GM19455 (cell line): ENCODE data around the gene EMC8.
"Not testable (repeated sequence)": the region's sequence is repeated elsewhere in the genome, so short reads cannot be mapped to it uniquely, and the experiment has no call there.

ENCODE experiments used
- ATAC-seq: cut with Tn5 transposase; IDR thresholded peaks from one replicate; pipeline ENCODE4 v1.9.1; 2021; ENCODE audit not compliant: unreplicated experiment

Gene EMC8

DNA sequence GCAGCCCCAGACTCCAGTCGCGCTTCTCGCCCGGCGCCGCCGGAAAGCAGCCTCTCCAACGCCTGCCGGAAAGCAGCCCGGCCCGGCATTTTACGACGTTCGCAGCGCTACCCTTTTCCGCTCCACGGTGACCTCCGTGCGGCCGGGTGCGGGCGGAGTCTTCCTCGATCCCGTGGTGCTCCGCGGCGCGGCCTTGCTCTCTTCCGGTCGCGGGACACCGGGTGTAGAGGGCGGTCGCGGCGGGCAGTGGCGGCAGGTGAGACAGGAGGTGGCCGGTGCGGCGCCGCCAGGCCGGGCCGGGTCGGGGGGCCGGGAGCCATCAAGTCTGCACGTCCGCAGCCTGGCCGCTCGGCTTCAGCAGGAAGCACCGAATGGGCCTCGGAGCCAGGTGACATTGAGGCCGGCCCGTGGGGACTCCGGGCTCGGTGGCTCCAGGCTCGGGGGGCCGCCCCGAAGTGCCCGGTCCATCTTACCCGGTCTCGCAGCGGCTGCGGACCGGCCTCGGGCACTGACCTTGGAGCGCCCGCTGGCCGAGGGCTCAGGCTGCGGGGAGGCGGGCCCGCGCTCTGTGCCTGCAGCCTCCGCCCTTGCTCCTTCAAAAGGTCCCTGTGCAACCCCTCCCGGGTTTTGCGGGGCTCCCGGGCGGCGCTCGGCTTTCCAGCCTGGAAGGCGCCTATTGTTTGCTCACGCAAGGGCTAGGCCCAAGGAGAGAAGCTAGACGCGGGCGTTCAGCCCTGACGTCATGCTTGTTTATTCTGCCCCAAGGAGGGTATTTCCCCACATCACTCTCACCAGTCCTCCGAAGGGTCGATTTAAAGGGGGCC, at the start of gene EMC8, which contains the start of gene COX4I1:
Gene EMC8 (minus strand): TSS at position 48 of the 824 bp plus-strand sequence. CDS start 249 bp downstream, outside the sequence.
Gene COX4I1 (plus strand): TSS at position 199 of the 824 bp plus-strand sequence. CDS start 1,511 bp downstream, outside the sequence.
- ATAC-seq: peak; percentile 82

DNA sequence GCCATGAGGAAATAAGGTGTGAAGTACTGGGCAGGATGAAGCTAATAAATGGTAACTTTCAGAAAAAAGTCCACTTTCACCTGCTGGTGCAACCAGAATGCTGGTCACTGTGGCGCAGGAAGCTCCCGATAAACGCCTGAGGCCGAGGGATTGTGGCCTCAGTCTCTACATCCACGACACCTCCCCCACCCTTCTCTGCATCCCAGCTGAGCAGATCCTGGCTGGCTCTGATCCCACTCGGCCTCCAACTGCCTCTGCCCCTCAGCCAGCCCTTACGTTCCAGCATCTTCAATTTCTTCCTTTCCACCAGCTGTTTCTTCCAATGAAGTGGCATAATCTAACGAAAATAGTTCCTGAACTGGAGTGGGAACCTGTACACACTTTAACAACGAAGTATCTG, 49.6 kb upstream of the EMC8 start:
- ATAC-seq: no peak

DNA sequence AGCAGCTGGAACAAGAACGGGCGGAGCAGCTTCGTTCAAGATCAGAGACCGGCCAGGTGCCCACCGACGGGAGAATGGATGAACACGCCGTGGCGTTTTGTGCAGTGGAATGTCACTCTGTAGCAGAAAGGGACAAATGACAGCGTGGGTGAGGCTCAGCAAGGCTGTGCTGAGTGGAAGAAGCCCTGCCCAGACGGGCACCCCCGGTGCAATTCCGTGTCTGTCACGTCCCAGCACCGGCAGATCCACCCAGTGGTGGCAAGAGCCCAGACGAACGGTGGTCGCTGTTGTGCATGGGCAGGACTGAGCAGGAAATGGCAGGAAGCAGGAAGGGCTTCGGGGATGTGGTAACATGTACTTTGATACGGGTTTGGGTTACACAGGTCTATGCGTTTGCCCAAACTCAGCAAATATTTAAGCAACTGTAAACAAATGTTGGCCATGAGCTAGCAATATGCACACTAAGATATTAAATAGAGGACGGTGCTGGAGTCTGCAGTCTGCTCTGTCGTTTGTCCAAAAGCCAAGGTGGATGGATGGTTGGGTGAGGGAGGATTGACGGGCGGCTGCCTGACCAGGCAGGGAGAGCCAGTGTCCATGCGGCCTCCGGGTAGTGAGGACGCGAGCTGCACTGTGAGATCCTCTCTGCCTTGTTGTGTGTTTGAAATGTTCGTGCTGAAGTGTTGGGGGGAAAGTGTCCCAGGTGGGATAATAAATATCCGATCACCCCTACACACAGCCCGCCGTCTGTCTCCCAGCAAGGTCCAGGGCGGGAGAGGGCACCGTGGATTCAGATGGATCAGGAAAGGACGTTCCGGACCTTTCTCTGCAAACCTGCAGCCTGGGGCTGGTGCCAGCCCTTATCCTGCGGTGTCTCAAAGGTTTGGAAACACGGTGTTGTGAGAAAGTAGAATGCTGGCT, 48.6 kb upstream of the EMC8 start:
- ATAC-seq: no peak

DNA sequence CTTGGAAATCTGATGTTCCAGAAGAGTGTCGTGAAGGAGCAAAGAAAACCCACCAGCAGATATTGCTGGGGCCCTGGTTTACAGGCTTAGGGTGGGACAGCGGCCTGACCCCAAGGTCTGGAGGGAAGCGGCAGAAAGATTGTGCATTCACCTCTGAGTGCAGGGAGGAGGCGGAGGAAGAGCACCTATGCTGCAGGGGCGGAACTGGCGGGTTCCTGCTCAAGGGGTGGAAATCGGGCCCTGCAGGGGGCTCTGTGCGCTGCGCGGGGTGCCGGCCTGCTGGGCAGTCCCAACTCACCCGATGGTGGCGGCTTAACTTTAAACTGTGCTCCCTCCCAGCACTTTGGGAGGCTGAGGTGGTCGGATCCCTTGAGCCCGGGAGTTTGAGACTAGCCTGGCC, 47.7 kb upstream of the EMC8 start:
- no peak for ATAC-seq

DNA sequence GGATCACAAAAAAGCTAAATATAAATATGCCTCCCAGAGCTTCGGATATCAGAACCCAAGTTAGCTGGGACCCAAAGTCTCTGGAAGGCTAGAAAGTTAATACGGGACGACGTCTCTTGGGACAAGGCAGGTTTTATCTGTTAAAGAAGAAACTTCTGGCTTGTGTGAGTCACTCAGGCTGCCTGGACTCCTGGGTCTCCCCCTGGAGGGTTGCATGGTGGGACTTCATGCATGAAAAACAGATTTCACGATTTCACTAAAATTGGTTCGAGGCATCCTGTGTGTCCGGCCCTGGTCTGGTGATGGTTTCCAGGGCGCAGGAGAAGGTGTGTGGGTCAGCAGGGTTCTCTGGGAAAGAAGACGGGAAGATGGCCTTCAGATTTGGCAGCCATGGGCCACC, 47.1 kb upstream of the EMC8 start:
- ATAC-seq: no peak

DNA sequence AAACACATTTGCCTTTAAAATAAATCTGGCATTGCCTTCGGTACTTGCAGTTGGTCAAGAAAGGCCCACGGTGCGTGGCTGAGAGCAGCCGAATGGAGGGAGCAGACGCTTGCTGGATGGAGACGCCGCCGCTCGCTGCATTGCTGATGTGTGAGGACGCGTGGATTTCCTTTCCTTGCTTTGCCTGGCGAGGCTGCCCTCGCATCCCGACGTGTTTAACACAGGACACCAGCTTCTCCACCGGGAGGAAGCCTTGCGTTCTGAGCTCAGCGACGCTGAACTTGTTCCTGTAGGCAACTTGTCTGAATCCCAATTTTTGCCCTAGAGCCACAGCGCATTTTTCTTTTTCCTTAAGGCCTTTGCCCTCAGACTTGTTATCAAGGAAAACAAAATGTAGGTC, 45.9 kb upstream of the EMC8 start:
- no peak for ATAC-seq

DNA sequence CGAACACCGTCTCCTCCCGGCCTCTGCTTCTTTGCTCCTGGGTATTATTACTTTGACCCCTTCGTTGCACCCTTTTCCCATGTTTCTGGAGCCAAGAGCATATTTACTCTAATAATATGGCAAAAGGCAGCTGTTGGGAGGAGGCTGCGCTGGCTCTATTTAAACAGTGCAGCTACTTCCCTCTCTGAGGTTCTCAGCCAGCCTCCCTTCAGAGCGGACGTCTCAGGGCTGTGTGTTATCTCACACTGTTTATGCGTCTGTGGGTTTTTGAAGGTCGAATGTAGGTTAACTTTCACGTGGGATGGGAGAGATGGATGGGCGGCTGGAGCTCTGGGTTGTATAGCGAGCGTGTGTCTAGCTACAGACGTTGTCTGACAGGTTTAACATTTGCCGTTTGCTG, 45.4 kb upstream of the EMC8 start:
- ATAC-seq: no peak

DNA sequence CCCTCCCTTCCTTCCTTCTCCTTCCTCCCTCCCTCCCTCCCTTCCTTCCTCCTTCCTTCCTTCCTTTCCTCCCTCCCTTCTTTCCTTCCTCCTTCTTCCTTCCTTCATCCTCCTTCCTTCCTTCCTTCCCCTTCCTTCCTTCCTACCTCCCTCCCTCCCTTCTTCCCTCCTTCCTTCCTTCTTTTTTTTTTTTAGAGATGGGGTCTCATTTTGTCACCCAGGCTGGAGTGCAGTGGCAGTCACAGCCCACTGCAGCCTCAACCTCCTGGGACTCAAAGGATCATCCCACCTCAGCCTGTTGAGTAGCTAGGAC, 44.8 kb upstream of the EMC8 start:
- no peak for ATAC-seq

DNA sequence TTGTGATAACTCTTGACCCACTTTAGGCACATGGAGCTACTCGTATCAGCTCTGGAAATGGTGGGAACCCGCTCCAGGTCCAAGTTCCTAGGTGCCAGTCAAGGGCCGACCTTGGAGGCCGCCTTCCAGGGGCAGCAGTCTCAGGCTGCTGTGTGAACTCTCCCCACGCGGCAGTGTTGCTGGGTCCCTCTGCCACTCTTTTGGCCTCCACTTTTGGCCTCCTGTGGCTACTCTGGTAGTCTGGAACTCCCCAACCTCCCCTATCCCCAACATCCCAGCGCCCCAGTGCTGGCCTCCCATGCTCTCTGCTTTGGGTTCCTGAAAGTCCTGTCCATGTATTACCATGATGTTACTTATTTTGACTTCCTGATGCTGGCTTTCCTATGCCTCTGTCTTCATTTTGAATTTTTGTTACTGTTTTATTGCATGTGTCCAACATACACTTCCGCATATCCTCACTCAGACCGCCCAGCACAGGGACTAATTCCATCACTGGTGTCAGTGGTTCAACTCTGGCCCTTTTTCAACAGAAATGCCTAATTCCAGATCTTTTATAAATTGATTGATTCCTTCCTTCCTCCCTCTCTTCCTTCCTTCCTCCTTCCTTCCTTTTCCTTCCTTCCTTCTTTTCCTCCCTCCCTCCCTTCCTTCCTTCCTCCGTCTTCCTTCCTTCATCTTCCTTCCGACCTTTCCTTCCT, 44.3 kb upstream of the EMC8 start:
- no peak for ATAC-seq

DNA sequence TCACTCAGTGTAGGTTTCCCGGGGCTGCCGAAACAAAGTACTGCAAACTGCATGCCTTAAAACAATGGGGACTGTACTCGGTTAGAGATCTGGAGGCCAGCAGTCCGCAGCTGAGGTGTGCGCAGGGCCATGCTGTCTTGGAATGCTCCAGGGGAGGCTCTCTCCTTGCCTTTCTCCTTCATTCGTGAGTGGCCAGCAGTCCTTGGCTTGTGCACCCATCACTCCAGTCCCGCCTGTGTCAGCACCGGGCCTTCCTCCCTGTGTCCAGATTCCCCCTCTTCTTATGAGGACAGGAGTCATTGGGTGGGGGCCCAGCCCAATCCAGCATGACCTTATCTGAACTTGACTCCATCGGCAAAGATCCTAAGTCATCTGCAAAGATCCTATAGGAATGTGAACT, 43.5 kb upstream of the EMC8 start:
- no peak for ATAC-seq

DNA sequence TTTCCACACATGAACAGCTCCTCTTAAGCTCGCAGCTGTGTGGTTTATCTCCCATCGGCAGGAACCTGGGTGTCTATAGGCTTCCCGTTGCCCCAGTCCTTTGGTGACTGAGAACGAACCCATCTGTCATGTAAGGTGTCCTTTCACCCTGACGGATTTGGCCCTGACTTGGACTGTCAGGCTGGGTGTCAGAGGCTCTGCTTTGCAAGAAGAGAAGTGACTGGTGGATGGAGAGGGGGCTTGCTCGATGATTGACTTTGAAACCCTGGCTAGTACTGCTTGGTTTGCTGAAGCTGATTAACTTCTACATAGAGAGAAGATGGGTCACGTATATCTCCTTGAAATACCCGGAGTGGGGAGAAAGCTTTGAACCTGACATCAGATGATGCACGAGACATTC, 43.1 kb upstream of the EMC8 start:
- ATAC-seq: no peak

DNA sequence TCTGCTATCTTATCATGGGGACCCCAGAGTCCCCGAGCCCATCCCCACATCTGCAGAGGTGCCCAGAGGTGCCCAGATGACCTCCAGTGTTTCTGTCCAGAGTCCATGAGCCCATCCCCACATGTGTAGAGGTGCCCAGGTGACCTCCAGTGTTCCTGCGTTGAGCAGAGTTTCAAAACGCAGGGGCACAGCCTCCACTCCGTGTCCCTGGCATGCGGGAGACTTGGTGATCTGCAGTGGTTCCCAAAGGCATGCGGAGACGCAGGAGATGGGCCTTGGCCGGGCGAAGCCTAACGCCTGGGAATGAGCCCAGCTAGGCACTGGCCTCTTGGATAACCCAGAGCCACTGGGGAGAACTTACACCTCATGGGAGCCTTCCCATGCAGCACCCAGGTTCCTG, 41.5 kb upstream of the EMC8 start:
- ATAC-seq: no peak

DNA sequence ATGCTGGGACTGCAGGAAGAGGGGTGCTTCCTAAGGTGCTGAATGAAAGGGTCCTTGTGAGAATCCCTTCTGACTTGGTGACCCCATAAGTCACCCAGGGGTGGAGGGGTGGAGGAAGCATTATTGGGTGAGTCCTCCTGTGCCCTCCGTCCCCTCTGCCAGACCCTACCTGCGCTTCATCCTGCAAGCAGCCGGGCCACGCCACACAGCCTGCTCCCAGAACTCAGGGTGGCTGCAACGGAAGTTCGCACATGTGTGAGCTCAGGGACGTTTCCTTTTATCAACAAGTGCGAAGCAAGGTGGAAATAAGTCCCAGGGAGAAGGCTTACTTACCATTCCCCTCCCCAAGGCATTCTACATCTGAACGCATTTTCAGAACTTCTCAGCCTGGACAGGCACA, 41.1 kb upstream of the EMC8 start:
- ATAC-seq: no peak

DNA sequence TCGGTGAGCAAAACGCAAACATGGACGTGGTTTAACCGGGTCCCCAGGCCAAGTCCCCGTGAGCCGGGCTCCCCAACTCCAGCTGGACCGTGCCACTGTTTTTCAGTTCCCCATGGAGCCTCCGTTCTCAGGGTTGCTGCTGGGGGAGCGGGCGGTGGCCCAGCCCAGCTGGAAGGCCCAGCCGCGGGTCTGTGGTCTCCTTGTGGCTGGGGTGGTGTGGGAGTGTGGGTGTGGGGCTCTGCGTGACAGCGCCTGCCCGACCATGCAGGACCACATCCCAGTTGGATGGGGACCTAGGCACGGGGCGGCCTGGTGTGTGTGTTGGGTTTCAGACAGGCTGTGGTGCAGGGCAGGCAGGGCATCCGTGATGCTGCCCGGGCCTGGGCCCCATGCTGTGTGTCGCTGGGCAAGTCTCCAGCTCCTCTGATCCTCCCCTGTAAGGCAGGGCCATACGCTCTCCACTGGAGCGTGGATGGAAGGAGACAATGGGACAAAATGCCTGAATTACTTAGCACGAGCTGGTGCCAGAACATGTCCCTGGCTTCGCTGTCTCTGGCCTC, 40.4 kb upstream of the EMC8 start:
- ATAC-seq: no peak

DNA sequence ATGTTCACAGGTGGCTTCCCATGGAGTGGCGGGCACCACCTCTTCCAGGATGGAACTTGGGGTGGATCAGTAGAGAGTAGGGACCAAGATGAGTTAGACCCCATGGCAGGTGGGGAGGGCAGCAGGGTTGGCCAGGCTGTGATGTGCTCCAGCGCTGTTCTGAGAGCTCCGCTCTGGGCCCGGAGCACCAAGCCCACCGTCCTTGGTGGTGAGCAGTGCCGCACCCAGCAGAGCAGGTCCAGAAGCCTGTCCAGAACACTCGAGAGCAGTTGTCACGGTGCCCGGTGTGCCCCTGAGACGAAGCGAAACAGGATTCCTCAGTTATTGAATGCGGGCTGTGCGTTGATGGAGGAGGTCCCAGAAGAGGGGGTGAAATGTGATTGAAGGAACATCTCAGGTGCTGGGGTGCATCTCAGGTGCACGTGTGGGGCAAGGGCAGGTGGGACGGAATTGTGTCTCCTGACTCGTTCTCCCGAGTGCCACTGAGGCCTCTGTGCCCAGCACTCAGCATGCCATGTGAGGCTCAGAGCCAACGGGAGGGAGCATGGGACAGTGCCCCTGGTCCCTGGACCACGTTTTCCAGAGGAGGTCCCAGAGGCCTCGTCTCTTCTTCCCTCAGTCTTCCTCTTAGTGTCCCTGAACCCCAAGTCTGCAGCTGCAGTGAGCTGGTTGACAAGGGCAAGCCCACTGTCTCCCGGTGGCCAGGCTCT, 39.7 kb upstream of the EMC8 start:
- no peak for ATAC-seq

DNA sequence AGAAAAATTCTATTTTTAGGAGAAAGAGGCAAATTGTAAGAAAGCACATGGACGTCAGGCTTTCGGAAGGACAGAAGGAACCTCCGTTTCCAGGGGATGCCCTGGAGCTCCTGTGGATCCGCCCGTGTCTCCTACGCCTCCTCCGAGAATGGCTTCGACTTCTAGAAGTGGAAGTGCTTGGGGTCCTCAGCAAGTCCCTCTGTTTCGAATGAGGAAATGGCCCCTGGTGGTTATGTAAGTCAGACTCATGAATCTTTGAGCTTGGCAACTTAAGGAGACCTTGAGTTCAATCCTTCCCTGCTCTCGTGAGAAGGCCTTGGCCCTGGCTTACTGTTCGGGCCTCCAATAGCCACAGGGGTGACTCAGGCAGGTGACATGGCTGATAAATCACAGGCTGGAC, 39.0 kb upstream of the EMC8 start:
- no peak for ATAC-seq

DNA sequence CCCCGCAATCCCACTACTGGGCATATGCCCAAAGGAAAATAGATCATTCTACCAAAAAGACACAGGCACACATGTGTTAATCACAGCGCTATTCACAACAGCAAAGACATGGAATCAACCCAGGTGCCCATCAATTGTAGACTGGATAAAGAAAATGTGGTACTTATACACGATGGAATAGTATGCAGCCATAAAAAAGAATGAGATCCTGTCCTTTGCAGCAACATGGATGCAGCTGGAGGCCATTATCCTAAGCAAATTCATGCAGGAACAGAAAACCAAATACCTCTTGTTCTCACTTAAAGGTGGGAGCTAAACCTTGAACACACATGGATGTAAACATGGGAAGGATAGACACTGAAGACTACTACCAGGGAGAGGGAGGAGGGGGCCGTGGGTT, 38.3 kb upstream of the EMC8 start:
- not testable (repeated sequence) for ATAC-seq

DNA sequence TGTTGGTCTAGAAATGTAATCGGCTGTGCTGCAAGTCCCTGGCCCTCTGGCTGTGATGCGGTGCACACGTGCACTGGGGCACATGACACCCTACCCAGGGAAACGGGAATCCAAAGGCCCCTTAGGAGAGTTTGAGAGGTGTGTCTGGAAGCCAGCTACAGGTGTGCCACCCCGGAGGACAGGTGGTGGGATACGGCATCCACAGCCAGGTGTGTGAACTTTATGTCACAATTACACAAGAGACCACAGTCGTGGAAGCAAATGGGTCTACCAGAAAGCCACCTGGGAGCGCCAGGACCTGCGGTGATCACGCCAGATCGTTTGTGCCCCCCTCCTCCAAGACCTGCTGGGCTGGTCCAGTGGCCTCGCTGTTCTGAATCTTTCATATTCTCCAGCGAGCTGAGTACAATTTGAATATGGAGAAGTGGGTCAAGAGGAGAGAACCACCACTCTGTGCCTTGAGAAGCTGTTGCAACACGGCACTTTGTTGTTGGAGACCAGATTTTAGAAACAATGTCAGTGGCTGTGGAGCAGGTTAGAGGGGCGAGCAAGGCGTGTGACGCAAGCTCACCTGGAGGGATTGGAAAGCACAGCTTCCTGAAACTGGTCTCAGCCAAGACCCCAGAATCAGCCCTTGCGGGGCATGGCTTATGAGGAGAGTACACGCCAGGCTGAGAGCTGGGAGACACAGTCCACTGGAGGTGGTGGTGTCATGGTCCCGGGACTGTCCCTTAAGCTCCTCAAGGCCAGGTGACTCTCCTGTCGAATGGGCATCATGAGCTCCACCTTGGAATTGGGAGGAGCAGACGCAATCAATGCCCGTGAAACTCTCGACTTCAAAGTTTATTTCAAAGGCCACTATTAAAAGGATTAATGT, 37.6 kb upstream of the EMC8 start:
- no peak for ATAC-seq

DNA sequence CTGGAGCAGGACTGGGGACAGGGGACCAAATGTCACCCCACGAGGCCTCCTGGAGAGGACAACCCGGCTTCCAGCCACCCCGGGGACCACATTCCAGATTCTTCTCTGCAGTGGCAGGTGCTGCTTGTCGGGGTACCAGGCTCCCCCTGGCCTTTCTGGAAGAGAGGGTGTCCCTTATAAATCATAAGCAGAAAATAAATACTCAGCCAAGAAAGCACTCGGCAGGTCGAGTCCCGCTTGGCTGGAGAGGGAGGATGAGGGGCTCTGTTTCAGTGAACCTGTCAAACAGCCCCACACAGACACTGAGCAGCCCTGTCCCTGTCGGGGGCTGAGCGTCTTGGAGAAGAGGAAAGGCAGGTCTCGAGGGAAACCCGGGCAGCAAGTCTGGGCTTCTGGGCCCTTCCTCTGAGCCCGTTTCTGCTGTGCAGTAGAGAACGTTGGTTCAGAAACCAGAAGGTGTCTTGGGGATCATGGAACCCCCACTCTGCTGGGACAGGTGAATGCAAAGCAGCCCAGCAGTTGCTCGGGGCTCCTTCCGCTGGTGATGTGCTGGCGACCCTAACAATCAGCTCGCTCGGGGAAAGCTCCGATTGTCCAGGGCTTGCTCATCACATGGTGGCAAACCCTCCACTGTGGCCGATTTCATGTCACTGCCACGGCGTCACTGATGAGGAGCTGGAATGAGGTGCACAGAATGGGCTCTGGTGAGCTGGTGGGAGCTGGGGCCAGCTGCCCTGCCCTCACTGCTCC, 36.8 kb upstream of the EMC8 start:
- no peak for ATAC-seq
